ENCODE results near the gene XRN2.
A peak's percentile ranks its signal among the peaks of the same experiment; 100 is the strongest.

Gene XRN2

GRCh38 chr20:21303061-21303871 lies at the start of gene XRN2:
XRN2 (plus strand) TSS chr20:21303331; CDS start chr20:21303399, 68 bp downstream.
- DNase-seq, result peak; percentile 99

- DNase-seq, result no peak
These were observed 45.9 kb upstream of the XRN2 start for GRCh38 chr20:21257192-21257591.

- no peak for DNase-seq
These were observed 44.7 kb upstream of the XRN2 start for GRCh38 chr20:21258411-21258810.

GRCh38 chr20:21259346-21259745 lies 43.8 kb upstream of the XRN2 start:
- DNase-seq, result no peak

DNA sequence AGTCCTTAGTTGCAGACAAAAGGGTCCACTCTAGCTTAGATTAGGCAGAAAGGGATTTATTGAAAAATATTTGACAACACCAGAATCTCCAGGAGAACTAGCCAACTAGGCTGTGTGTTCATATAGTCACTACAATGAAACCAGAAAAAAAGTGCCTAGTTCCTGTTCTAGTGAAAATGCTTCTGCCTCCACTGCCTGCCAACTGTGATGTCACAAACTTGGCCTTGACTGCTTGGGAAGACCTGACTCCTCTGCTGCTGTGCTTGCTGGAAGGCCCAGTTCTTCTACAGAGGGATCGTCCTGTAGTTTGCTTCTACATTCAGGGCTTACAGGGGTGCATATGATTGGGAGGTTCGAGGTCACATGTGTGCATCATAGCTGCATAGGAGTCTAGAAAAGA lies 40.3 kb upstream of the XRN2 start:
- no peak for DNase-seq

- no peak for DNase-seq
These were observed 37.6 kb upstream of the XRN2 start for GRCh38 chr20:21265261-21266190.

DNA sequence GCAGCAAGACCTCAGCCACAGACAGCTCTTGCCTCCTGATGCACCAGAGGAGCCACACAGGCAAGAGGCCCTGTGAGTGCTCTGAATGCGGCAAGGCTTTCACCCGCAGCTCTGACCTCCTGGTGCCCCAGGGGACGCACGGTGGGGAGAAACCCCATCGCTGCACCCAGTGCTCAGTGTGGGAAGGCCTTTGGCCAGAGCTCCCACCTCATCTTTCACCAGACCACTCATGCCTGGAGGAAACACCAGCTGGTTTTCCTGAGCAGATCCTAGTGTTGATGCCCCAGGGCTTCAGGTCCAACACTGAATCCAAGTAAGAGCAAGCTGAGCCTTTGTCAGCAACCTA lies 37.0 kb upstream of the XRN2 start:
- no peak for DNase-seq

GRCh38 chr20:21269772-21270171 lies 33.4 kb upstream of the XRN2 start:
- DNase-seq, result no peak

GRCh38 chr20:21270806-21271205 lies 32.3 kb upstream of the XRN2 start:
- no peak for DNase-seq

DNA sequence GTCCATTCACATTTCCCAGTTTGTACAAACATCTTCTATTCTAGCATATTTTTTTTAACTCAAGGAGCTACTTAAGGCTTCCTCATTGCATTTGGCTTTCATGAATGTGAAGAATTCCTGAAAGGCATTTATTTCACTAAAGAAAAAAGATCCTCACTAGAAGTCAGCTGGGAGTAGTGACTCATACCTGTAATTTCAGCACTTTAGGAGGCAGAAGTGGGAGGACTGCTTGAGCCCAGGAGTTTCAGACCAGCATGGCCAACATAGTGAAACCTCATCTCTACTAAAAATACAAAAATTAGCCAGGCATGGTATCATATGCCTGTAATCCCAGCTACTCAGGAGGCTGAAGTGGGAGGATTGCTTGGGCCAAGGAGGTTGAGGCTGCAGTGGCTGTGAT lies 30.9 kb upstream of the XRN2 start:
- no peak for DNase-seq

DNA sequence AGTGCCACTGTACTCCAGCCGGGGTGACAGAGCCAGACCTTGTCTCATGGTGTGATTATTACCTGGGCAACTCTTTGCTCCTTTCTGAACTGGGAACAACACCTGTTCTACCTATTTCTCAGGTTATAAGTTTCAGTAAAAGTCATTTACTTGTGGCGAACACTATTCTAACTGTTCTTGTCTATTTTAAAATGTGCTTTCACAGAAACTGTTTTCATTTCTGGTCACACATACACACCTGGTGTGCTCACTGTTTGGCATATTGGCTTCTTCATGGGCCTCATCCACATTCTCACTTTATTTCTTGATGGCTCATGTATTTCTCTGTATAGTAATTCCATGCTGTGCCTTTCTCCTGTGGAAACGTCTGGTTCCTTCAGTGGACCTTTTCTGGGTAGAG lies 30.5 kb upstream of the XRN2 start:
- no peak for DNase-seq

GRCh38 chr20:21273755-21274386 lies 29.3 kb upstream of the XRN2 start:
- DNase-seq, result no peak

- no peak for DNase-seq
These were observed 24.3 kb upstream of the XRN2 start for GRCh38 chr20:21278829-21279228.

GRCh38 chr20:21279706-21280521 lies 23.2 kb upstream of the XRN2 start:
- DNase-seq, result no peak

GRCh38 chr20:21280522-21281016 lies 22.6 kb upstream of the XRN2 start:
- DNase-seq, result no peak

DNA sequence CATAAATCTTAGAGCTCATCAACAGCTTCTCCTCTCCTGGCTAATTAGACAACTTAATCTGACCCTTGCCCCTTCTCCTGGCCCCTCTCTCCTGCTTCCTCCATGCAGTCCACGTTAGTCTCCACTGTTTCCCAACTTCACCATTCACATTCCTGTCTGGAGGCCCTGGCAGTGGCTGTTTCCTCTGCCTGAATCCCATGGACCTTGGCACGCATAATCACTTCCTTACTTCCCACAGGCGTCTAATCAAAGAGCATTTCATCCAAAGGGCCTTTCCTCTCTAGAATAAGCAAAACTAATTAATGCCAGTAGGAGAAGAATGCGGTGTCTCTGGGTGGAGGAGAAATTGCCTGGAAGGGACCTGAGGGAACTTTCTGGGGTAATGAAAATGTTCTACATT lies 16.4 kb upstream of the XRN2 start:
- DNase-seq, result no peak

DNA sequence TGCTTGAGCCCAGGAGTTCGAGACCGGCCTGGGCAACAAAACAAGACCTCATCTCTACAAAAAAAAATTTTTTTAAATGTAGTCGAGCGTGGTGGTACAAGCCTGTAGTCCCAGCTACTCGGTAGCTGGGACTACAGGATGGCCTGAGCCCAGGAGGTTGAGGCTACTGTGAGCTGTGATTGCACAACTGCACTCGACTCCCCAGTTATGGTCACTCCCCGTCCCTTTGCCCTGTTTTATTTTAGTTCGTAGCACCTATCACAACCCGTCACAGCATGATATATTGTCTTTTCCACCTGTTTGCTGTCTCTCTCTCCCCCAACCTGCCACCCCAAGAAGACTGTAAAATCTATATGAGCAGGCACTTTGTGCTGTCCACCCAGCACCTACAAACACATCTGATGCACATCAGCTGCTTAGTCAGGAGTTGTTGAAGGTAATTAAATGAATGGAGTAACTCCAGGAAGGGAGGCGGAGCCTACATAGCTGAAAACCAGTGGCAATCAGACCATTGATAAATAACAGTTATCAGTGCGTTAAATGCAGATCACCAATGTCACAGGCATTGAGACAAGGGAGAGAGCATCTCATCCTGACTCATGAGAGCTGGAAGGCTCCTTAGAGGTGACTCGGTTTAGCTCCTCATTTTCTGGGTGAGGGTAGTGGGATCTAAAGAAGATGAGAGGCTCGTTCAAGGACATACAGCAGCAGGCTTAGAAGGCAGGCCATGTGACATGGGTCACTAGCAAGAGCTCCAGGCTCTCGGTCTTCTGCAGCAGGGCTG lies 14.4 kb upstream of the XRN2 start:
- no peak for DNase-seq

DNA sequence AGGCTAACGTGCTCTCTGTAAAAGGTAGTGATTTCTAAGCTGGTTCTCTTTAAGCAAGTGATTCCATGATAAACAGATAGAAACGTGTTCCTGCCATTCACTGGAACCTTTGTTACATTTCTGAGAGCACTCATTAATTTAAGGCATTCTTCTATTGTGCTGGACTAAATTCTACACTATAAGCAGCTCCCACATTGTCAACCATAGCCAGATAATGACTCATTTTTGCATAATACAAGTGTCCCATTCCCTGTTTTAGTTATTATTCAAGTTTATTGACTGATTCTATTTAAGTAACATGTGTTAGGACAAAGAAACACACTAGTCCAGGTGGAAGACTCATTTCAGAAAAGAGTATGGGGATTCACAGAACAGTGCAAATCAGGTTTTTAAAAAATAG lies 13.5 kb upstream of the XRN2 start:
- no peak for DNase-seq

- no peak for DNase-seq
These were observed 12.1 kb upstream of the XRN2 start for GRCh38 chr20:21291026-21291425.

DNA sequence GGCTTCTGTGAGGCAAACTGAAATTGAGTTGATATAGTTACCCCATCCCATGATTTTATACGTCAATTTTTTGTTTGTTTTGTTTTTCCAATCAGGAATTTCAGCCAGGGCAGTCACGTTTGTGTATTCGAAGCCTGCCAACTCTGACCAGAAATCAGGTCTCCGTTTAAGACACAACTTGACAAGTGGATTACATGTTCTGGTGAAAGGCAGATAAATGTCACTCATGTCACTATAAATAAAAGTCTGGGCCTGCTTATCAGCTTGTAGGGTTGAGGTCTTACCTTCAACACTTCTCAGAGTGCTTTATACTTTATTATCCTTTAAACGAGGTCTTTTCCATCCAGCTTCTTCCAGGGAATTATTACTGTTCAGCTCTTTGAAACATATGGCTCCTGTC lies 8.4 kb upstream of the XRN2 start:
- DNase-seq, result no peak

- DNase-seq, result no peak
These were observed 1.0 kb upstream of the XRN2 start for GRCh38 chr20:21301940-21302663.
